GM12892 (cell line): ENCODE data around the gene TEX35.

Source experiments
- DNase-seq: peaks from one replicate; pipeline ENCODE4 v3.0.0; 2011; ENCODE audit not compliant: insufficient read length
- FAIRE-seq: peaks from 2 replicates; lab custom pipeline; 2011; peaks lifted over from hg19 to GRCh38; lab: Jason Lieb, UNC
- POLR2A ChIP-seq: IDR thresholded peaks from 2 replicates; pipeline ENCODE4 v1.6.1; 2011; ENCODE audit warnings: low read depth, low read length, control low read depth
- POLR2AphosphoS5 ChIP-seq: IDR thresholded peaks from 2 replicates; pipeline ENCODE4 v1.6.1; 2011; ENCODE audit warnings: low read depth, low read length, control low read depth
- TAF1 ChIP-seq: IDR thresholded peaks from 2 replicates; pipeline ENCODE4 v1.6.1; 2011; ENCODE audit warnings: low read depth, mild to moderate bottlenecking, control low read depth, low read length, borderline replicate concordance

TEX35 gene

DNA sequence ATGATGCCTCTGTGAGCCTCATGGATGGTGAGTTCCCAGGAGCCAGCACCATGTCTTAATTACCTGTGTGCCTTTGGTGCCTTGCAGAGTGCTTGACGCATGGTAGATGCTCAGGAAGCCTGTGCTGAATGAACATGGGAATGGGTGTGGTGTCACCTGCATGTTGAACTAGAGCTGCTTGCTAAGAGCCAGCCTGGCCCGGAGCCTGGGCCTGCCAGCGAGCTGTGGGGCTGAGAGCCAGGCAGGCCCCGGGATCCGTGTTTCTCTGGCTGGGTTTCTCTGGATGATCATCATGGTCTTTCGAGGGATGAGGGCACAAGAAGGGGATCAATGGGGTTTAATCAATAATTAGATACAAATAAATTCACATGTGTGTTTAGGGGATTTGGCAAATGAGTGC lies 6.7 kb upstream of the TEX35 start:
- FAIRE-seq (no peak), DNase-seq (no peak)
- TF ChIP-seq POLR2AphosphoS5 (no peak), POLR2A (no peak), TAF1 (no peak)

DNA sequence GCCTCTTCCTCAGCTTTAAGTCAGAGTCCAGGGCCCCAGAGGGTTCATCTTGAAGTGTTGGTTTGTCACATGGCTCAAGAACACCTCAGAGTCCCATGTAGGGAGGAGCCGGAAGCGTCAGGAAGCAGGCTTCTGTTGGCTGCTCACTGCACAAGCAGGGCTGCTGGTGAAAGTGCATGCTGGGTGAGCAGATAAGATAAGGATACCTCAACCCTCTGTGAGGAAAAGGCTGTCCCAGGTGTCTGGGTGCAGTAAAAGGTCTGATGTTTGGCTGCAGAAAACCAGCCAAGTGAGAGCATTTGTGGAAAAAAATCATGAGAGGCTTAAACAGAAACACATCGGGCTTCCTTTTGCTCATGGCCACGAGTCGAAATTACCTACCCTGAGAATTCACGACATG lies 6.2 kb upstream of the TEX35 start:
- FAIRE-seq (no peak), DNase-seq (no peak)
- TF ChIP-seq POLR2A (no peak), TAF1 (no peak), POLR2AphosphoS5 (no peak)

GRCh38 chr1:178509414-178510007 lies 3.4 kb upstream of the TEX35 start:
- no peak for DNase-seq
- no peak for TF ChIP-seq POLR2AphosphoS5
- TF ChIP-seq TAF1, result no peak
- no peak for TF ChIP-seq POLR2A
- FAIRE-seq, result no peak

GRCh38 chr1:178510155-178510554 lies 2.8 kb upstream of the TEX35 start:
- TF ChIP-seq POLR2AphosphoS5 (no peak), POLR2A (no peak), TAF1 (no peak)
- no peak for DNase-seq
- FAIRE-seq, result no peak

DNA sequence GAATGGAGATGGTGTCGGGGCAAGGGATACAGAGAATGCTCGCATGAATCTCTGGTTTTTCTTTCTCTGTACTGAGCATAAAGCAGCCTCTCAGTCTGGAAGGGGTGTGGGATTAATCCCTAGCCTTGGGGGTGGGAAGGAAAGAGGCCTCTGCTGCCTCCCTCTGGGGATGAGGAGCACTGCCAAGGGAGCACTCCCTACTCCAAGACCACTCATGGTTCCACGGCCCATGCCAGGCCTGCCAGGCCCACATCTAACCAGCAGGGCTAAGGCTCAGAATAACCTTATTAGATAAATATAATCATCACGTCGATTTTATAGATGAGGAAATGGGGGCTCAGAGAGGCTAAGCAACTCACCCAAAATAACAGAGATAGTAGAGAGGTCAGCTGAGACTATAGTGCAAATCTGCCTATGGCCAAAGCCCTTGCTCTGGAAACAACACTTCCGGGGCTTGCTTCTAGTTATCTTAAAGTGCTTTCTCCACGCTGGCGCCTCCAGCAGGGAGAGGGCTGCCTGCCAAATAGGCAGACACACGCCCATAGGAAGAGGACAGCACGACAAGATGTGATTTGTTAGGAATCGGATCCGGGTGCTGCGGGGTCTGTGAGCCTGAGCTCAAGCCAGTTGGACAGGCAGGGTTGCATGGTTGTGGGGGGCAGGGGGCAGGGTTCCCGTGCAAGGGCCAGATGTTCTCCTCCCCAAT lies 522 bp downstream of the TEX35 start:
- FAIRE-seq (no peak), DNase-seq (no peak)
- TF ChIP-seq POLR2A, result no peak
- TF ChIP-seq POLR2AphosphoS5, result no peak
- no peak for TF ChIP-seq TAF1

DNA sequence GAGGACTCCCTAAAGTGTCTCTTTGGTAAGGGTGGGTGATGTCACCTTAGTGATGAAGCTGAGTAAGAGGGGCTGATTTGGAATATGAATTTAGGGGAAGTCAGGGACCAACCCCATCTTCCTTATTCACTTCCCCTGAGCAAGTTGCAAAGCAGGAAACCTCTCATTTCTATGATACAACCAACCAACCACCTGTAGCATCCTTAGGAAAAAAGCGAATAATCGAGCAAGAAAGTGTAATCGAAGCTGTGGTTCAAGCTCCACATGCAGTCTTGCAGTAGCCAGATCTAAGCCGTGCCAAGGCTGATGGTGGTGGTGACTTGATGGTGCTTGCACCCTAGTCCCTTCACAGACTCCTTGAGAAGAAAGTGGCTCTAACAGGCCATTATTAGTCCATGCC lies 3.2 kb downstream of the TEX35 start:
- TF ChIP-seq TAF1, result no peak
- DNase-seq (no peak), FAIRE-seq (no peak)

DNA sequence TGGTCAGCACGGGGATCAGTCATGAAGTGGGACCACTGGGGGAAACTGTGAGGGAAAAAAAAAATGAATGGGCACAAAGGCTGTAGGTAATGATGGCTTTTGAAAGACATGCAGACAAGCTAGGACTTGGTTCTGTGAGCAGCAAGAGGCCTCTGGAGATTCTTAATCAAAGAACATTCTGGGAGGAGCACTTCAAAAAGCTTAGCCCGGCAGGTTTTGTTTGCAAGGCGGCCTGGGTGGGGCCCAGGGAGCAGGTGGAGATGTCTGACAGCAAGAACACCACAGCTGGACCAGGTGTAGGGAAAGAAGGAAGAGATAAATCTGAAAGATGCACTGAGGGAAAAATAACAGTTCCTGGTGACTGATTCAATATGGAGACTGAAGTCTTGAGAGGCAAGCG lies 6.0 kb downstream of the TEX35 start:
- no peak for DNase-seq
- TF ChIP-seq TAF1 (no peak), POLR2AphosphoS5 (no peak), POLR2A (no peak)
- no peak for FAIRE-seq

GRCh38 chr1:178520803-178521202 lies 7.9 kb downstream of the TEX35 start:
- TF ChIP-seq TAF1, result no peak
- TF ChIP-seq POLR2A, result no peak
- no peak for TF ChIP-seq POLR2AphosphoS5
- no peak for FAIRE-seq
- no peak for DNase-seq

GRCh38 chr1:178521241-178521640 lies 8.3 kb downstream of the TEX35 start:
- DNase-seq (no peak), FAIRE-seq (no peak)
- TF ChIP-seq TAF1 (no peak), POLR2AphosphoS5 (no peak), POLR2A (no peak)

DNA sequence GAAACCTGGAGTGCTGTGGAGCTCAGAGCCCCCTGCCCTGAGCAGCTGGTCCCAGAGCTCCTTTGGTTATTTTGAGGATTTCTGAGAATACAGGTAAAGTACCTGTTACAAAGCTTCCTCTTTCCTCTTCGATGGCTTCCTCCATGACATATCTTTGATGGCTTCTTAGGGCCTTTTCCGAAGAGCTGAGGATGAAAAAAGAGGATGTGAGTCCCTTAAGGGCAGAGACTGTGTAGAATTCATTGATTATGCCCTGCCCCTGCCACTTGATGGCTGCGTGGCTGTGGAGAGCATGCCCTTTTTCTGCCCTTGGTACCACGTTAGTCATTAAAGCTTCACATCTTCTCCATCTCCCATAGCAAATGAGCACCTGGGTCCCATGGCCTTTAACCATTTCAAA lies 14.2 kb downstream of the TEX35 start:
- no peak for FAIRE-seq
- no peak for DNase-seq
- TF ChIP-seq POLR2AphosphoS5, result no peak
- TF ChIP-seq POLR2A, result no peak
- no peak for TF ChIP-seq TAF1

DNA sequence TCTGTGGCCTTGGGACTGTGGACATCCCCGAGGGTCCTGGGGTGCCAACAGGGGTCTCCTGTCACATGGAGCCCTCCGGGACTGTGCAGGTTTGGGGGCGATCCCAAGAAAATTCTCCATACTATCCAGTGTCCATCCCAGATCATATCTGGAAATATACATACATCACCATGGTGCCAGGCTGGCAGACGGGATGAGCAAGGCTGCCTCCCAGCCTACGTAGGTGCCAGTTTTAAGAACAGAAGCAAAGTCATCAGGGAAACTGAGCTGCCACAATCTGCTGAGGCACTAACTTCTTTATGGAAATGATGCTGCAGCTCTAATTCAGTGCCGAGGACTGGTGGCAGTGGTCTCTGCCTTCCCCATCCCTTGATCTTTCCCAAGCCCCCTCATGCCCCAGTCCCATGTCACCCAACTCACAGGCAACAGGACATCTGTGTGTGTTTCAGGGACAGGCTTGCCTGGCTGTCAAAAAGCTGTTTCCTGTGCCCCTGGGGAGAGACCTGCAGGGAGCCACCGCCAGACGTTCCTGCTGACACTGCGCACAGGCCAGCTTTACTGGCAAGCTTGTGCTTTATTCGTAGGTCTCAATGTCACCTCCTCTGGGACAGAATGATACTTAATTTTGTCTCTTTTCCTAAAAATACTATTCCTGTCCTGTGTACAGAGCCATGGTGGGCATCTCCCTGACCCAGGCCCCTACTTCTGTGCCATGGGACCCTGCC lies 15.5 kb downstream of the TEX35 start:
- DNase-seq, result no peak
- TF ChIP-seq TAF1, result no peak
- no peak for TF ChIP-seq POLR2A
- TF ChIP-seq POLR2AphosphoS5, result no peak
- no peak for FAIRE-seq

GRCh38 chr1:178528953-178529335 lies 16.0 kb downstream of the TEX35 start:
- TF ChIP-seq TAF1, result no peak
- no peak for TF ChIP-seq POLR2AphosphoS5
- no peak for TF ChIP-seq POLR2A
- FAIRE-seq, result no peak
- no peak for DNase-seq
